A549 (cell line): Measurements from ENCODE around the gene CXADR. TPM values are rescaled to one million over a fixed set of nuclear protein-coding genes. Genes with fewer than 3 reads are reported as not detected.
A peak's percentile ranks its signal among the peaks of the same experiment; 100 is the strongest.

Source experiments
- ATAC-seq, 2 experiments: fragments of 200-7000 bp in 1 of 2; fragments of >200 bp in 1 of 2; cut with Nextera tagmentation in 1 of 2; cut with Tn5 transposase in 1 of 2; 3 replicates each; pipeline versions ENCODE4 v1.8.0 to v1.9.1; 2018 to 2020; ENCODE audit warnings: mild to moderate bottlenecking in 1 of 2, moderate library complexity in 1 of 2
- CTCF ChIA-PET: fragments of 300-600 bp; sonication (Branson Sonifier 250); formaldehyde crosslinking; extraction: SDS; loops from one replicate; lab custom pipeline; 2021; ENCODE audit warnings: antibody characterized with exemption, inconsistent platforms; lab: Yijun Ruan, JAX
- POLR2A ChIA-PET: fragments of 350-600 bp; formaldehyde crosslinking; extraction: SDS; loops from one replicate; lab custom pipeline; 2021; ENCODE audit warnings: antibody characterized with exemption, inconsistent platforms; lab: Yijun Ruan, JAX
- DNase-seq, 2 experiments: peaks; one replicate each; pipeline versions ENCODE4 v3.0.0 to v3.0.0-alpha.2; 2011 to 2016; ENCODE audit warnings: low read depth in 1 of 2, low spot score in 1 of 2
- FAIRE-seq: peaks from 2 replicates; lab custom pipeline; 2011; peaks lifted over from hg19 to GRCh38; lab: Jason Lieb, UNC
- H3K27ac ChIP-seq, 2 experiments: fragments of >200 bp; sonication (Bioruptor Twin); formaldehyde crosslinking; 3 replicates each; pipeline ENCODE4 v1.5.1; 2016 to 2017
- H3K4me1 ChIP-seq: fragments of >200 bp; sonication (Bioruptor Twin); formaldehyde crosslinking; 3 replicates; pipeline ENCODE4 v1.6.1; 2016
- H3K4me2 ChIP-seq: fragments of >200 bp; sonication (Bioruptor Twin); formaldehyde crosslinking; 3 replicates; pipeline ENCODE4 v1.6.1; 2016
- H3K4me3 ChIP-seq: fragments of >200 bp; sonication (Bioruptor Twin); formaldehyde crosslinking; 3 replicates; pipeline ENCODE4 v1.5.1; 2016
- H3K9me3 ChIP-seq: fragments of >200 bp; sonication (Bioruptor Twin); formaldehyde crosslinking; 3 replicates; pipeline ENCODE4 v1.6.1; 2016
- BCL3 ChIP-seq: fragments of >200 bp; sonication (Bioruptor Twin); formaldehyde crosslinking; IDR thresholded peaks from 3 replicates; pipeline ENCODE4 v1.6.1; 2016
- CBX2 ChIP-seq: fragments of 200-600 bp; sonication (generic); IDR thresholded peaks from 2 replicates; pipeline ENCODE4 v1.6.1; 2016; ENCODE audit warnings: low read depth, mild to moderate bottlenecking, borderline replicate concordance
- CBX8 ChIP-seq: fragments of 200-600 bp; sonication (generic); IDR thresholded peaks from 2 replicates; pipeline ENCODE4 v1.6.1; 2016
- CEBPB ChIP-seq, 2 experiments: fragments of >200 bp in 1 of 2; sonication (Bioruptor Twin) in 1 of 2; formaldehyde crosslinking in 1 of 2; IDR thresholded peaks; 2 replicates each; pipeline ENCODE4 v1.6.1; 2012 to 2016
- CHD2 ChIP-seq: fragments of 150-350 bp; IDR thresholded peaks from 2 replicates; pipeline ENCODE4 v1.6.1; 2014; ENCODE audit warnings: low read length; ENCODE audit not compliant: partially characterized antibody
- CHD4 ChIP-seq: fragments of 200-600 bp; sonication (generic); IDR thresholded peaks from 2 replicates; pipeline ENCODE4 v1.6.1; 2016; ENCODE audit warnings: antibody characterized with exemption, mild to moderate bottlenecking, borderline replicate concordance
- E2F6 ChIP-seq: IDR thresholded peaks from 2 replicates; pipeline ENCODE4 v1.6.1; 2012; ENCODE audit warnings: low read depth, borderline replicate concordance
- HES2 ChIP-seq: fragments of >200 bp; sonication (Bioruptor Twin); formaldehyde crosslinking; IDR thresholded peaks from 2 replicates; pipeline ENCODE4 v1.6.1; 2016
- HEYL ChIP-seq: fragments of 250-450 bp; sonication (Bioruptor Pico); IDR thresholded peaks from 2 replicates; pipeline ENCODE4 v1.8.0; 2021; ENCODE audit warnings: mild to moderate bottlenecking, moderate library complexity
- HOXB5 ChIP-seq: fragments of 250-450 bp; sonication (Bioruptor Pico); IDR thresholded peaks from 2 replicates; pipeline ENCODE4 v1.5.0; 2020; ENCODE audit warnings: mild to moderate bottlenecking, moderate library complexity
- JUNB ChIP-seq: fragments of >200 bp; sonication (Bioruptor Twin); formaldehyde crosslinking; IDR thresholded peaks from 2 replicates; pipeline ENCODE4 v1.6.1; 2016
- MAFK ChIP-seq: fragments of 450-650 bp; IDR thresholded peaks from 2 replicates; pipeline ENCODE4 v1.6.1; 2014; ENCODE audit not compliant: partially characterized antibody
- MAZ ChIP-seq: fragments of 150-350 bp; IDR thresholded peaks from 2 replicates; pipeline ENCODE4 v1.6.1; 2014; ENCODE audit warnings: antibody characterized with exemption, low read depth, low read length, borderline replicate concordance
- PHF8 ChIP-seq: fragments of 200-600 bp; sonication (generic); IDR thresholded peaks from 2 replicates; pipeline ENCODE4 v1.6.1; 2016; ENCODE audit warnings: low read depth, mild to moderate bottlenecking, antibody characterized with exemption, moderate library complexity, borderline replicate concordance
- RFX5 ChIP-seq: fragments of 450-650 bp; IDR thresholded peaks from 2 replicates; pipeline ENCODE4 v1.7.1; 2014; ENCODE audit warnings: antibody characterized with exemption, mild to moderate bottlenecking, moderate library complexity
- SREBF2 ChIP-seq: fragments of 450-650 bp; IDR thresholded peaks from 2 replicates; pipeline ENCODE4 v1.6.1; 2014; ENCODE audit warnings: mild to moderate bottlenecking, moderate library complexity
- USF2 ChIP-seq: fragments of 450-650 bp; IDR thresholded peaks from 2 replicates; pipeline ENCODE4 v1.6.1; 2014; ENCODE audit warnings: antibody characterized with exemption
- ZFP36 ChIP-seq: fragments of 450-650 bp; IDR thresholded peaks from 2 replicates; pipeline ENCODE4 v1.6.1; 2014; ENCODE audit warnings: borderline replicate concordance; ENCODE audit not compliant: partially characterized antibody
- ZSCAN20 ChIP-seq: fragments of 250-450 bp; sonication (Bioruptor Pico); IDR thresholded peaks from 2 replicates; pipeline ENCODE4 v1.8.0; 2022; ENCODE audit warnings: mild to moderate bottlenecking, moderate library complexity
- WGBS: methylation state at CpG from one replicate; pipeline ENCODE4 v1.1.6; 2017; ENCODE audit errors: missing lambda C conversion rate; 5-methylcytosine and 5-hydroxymethylcytosine counted together
- polyA plus RNA-seq, 4 experiments: library from polyadenylated mRNA; depleted of rRNA in 3 of 4; stranded (reverse); fragments of >200 nt; fragmentation: RNase III in 1 of 4; extraction: RNeasy Plus Mini Kit Qiagen cat#74134 plus additional on column Dnase treatment in 1 of 4; gene quantifications; 2 replicates in 3 of 4; 3 replicates in 1 of 4; pipeline ENCODE4 v1.2.3, GENCODE V29; 2011 to 2017

CXADR gene
- polyA plus RNA-seq, 2 of the 4 experiments (the other 2 are of a cell fraction): 7.7 to 21.7 TPM

- POLR2A ChIA-PET: no interaction called here
- no peak overlapping the region for H3K4me2 ChIP-seq
- ATAC-seq: no peak
- CTCF ChIA-PET: no interaction called here
- no peak for DNase-seq
- FAIRE-seq: no peak
- no peak for TF ChIP-seq PHF8
- TF ChIP-seq SREBF2: no peak
- TF ChIP-seq E2F6: no peak
- TF ChIP-seq HEYL (CRISPR knock-in tag): no peak
- no peak for TF ChIP-seq MAZ
- no peak for TF ChIP-seq CHD4
- TF ChIP-seq CBX2: no peak
- no peak for TF ChIP-seq BCL3
- no peak for TF ChIP-seq USF2
- TF ChIP-seq, all 56 proteins: peak for 0
- Histone ChIP-seq H3K4me3 (no peak overlapping the region), H3K9me3 (0 out of 3 replicates have a peak, but pooled peaks cover 3% of the 10 kb centered on the region), H3K4me1 (0 out of 3 replicates have a peak, but pooled peaks cover 3% of the 10 kb centered on the region), H3K27ac (no peak overlapping the region)
- WGBS: 89% methylated on average over 5 of the region's 5 CpGs
Observed at GRCh38 chr21:17507591-17507990, 5.3 kb upstream of the CXADR start.

GRCh38 chr21:17513214-17514123 is 626 bp downstream of the CXADR start:
- Histone ChIP-seq H3K27ac (peak overlapping the region; percentile 94 to 99), H3K4me2 (peak overlapping the region; percentile 89), H3K9me3 (no peaks in the 10 kb centered on the region), H3K4me1 (peaks cover 9% of the 10 kb centered on the region)
- CTCF ChIA-PET: interaction anchor here (0.5 to 2.0 kb wide), 10 partner anchors 8 to 127 kb away, joined by 3 to 8 read pairs (median 4); no protein-coding TSS in a partner anchor
- no peak for TF ChIP-seq MAZ
- TF ChIP-seq CEBPB (IDR thresholded peaks at IDR 0.05): no peak
- TF ChIP-seq RFX5: no peak
- no peak for TF ChIP-seq CHD2
- TF ChIP-seq ZSCAN20 (CRISPR knock-in tag): no peak
- no peak for TF ChIP-seq JUNB
- TF ChIP-seq, all 56 proteins: peak for 0
- ATAC-seq (peak; percentile 70 to 76), FAIRE-seq (no peak), DNase-seq (peak in 1 of 2 experiments; percentile 21)
- 2% methylated on average over 35 of the region's 69 CpGs for WGBS
- peak overlapping the region; percentile 94 for H3K4me3 ChIP-seq
- POLR2A ChIA-PET: interaction anchor here (0.5 to 1.0 kb wide), 3 partner anchors 12 to 127 kb away, joined by 3 to 7 read pairs (median 3); no protein-coding TSS in a partner anchor

GRCh38 chr21:17514124-17514845 is 1.4 kb downstream of the CXADR start:
- Histone ChIP-seq H3K4me1 (peaks cover 9% of the 10 kb centered on the region), H3K4me3 (peak overlapping the region; percentile 94)
- ATAC-seq (no peak), FAIRE-seq (no peak)
- CTCF ChIA-PET: interaction anchor here (0.5 to 1.7 kb wide), 3 partner anchors 15 to 128 kb away, joined by 3 to 8 read pairs (median 4); no protein-coding TSS in a partner anchor
- TF ChIP-seq CHD2 (no peak), ZFP36 (no peak), MAZ (no peak), HES2 (no peak), MAFK (no peak), HOXB5 (CRISPR knock-in tag) (no peak), CBX8 (no peak)
- TF ChIP-seq, all 56 proteins: peak for 0
- Histone ChIP-seq H3K4me2 (peak overlapping the region; percentile 89), H3K9me3 (no peaks in the 10 kb centered on the region), H3K27ac (peak overlapping the region; percentile 94 to 99; a peak in 3 of 6 replicates)
- POLR2A ChIA-PET: interaction anchor here (0.5 to 1.0 kb wide), 3 partner anchors 13 to 128 kb away, joined by 3 to 7 read pairs (median 3); no protein-coding TSS in a partner anchor
- WGBS: 75% methylated on average over 13 of the region's 13 CpGs
- no peak for DNase-seq
